DOHH2 (cell line): ENCODE measurements around the gene NPAS3.

Source experiments
- H3F3A ChIP-seq: fragments of 200-600 bp; sonication (generic), shearing (Covaris generic); 2 replicates; pipeline ENCODE4 v1.6.0; 2016; ENCODE audit warnings: antibody characterized with exemption, mild to moderate bottlenecking; ENCODE audit not compliant: control insufficient read depth, insufficient read depth
- H3K27ac ChIP-seq: fragments of 200-600 bp; sonication (generic); 2 replicates; pipeline ENCODE4 v1.5.1; 2014; ENCODE audit warnings: low read depth, mild to moderate bottlenecking, low read length, moderate library complexity
- H3K27me3 ChIP-seq: fragments of 200-600 bp; sonication (generic); 2 replicates; pipeline ENCODE4 v1.6.1; 2014; ENCODE audit warnings: mild to moderate bottlenecking, low read length, mixed read lengths; ENCODE audit not compliant: control insufficient read depth
- H3K36me3 ChIP-seq: fragments of 200-600 bp; sonication (generic); 2 replicates; pipeline ENCODE4 v1.6.1; 2014; ENCODE audit warnings: mild to moderate bottlenecking, low read length, moderate library complexity, mixed read lengths; ENCODE audit not compliant: control insufficient read depth
- H3K4me1 ChIP-seq: fragments of 200-600 bp; sonication (generic); 2 replicates; pipeline ENCODE4 v1.6.1; 2014; ENCODE audit warnings: mild to moderate bottlenecking, low read length, mixed read lengths; ENCODE audit not compliant: control insufficient read depth
- H3K4me2 ChIP-seq: fragments of 200-600 bp; sonication (generic); 2 replicates; pipeline ENCODE4 v1.6.0; 2014; ENCODE audit warnings: mild to moderate bottlenecking, low read length, moderate library complexity
- H3K4me3 ChIP-seq: fragments of 200-600 bp; sonication (generic); 2 replicates; pipeline ENCODE4 v1.5.1; 2014; ENCODE audit warnings: mild to moderate bottlenecking, low read length, mixed read lengths
- H3K79me2 ChIP-seq: fragments of 200-600 bp; sonication (generic); 2 replicates; pipeline ENCODE4 v1.6.1; 2014; ENCODE audit warnings: mild to moderate bottlenecking, low read length, mixed read lengths; ENCODE audit not compliant: control insufficient read depth
- H3K9me2 ChIP-seq: fragments of 200-600 bp; sonication (generic); replicated peaks from 2 replicates; pipeline ENCODE4 v1.6.1; 2014; ENCODE audit warnings: mild to moderate bottlenecking, low read length, mixed read lengths; ENCODE audit not compliant: control insufficient read depth
- H3K9me3 ChIP-seq: fragments of 200-600 bp; sonication (generic); 2 replicates; pipeline ENCODE4 v1.6.1; 2014; ENCODE audit warnings: antibody characterized with exemption, low read length, mixed read lengths; ENCODE audit not compliant: control insufficient read depth, insufficient read depth
- H4K20me1 ChIP-seq: fragments of 200-600 bp; sonication (generic); 2 replicates; pipeline ENCODE4 v1.6.0; 2014; ENCODE audit warnings: low read depth, mild to moderate bottlenecking, antibody characterized with exemption, low read length, moderate library complexity; ENCODE audit not compliant: control insufficient read depth, insufficient read depth
- EZH2phosphoT487 ChIP-seq: fragments of 200-600 bp; sonication (generic); IDR thresholded peaks from 2 replicates; pipeline ENCODE4 v1.6.1; 2017; ENCODE audit warnings: borderline replicate concordance, mild to moderate bottlenecking, antibody characterized with exemption, low read length, moderate library complexity, mixed read lengths
- TF ChIP-seq, protein P1 (sequence below): fragments of 200-600 bp; sonication (generic); IDR thresholded peaks from one replicate; pipeline ENCODE4 v1.5.1; 2014; ENCODE audit warnings: antibody characterized with exemption, mild to moderate bottlenecking, low read depth, low read length; ENCODE audit not compliant: poor library complexity, severe bottlenecking

Gene NPAS3

DNA sequence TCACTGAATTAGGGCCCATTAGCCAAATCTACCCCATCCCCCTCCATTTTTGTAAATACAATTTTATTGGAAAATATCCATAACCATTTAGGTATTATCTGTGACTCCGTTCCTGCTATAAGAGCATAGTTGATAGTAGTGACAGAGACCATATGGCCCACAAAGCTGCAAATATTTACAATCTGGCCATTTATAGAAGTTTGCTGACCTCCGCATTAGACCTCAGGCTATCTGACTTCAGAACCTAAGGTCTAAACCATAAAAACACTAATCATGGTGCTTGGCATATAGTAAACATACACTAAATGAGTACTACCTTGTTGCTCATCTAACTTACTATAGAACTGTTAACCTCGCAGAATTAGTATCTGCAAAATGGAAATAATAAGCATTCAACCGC lies 124.8 kb downstream of the NPAS3 start:
- Histone ChIP-seq H3K9me3 (no peaks in the 10 kb centered on the region), H3K27me3 (no peaks in the 10 kb centered on the region), H3K9me2 (no peaks in the 10 kb centered on the region), H3K4me1 (no peaks in the 10 kb centered on the region), H3K27ac (no peak overlapping the region), H3K4me3 (no peak overlapping the region), H3K4me2 (no peak overlapping the region), H3F3A (no peaks in the 10 kb centered on the region), H3K36me3 (no peaks in the 10 kb centered on the region), H4K20me1 (no peaks in the 10 kb centered on the region), H3K79me2 (no peaks in the 10 kb centered on the region)
- TF ChIP-seq EZH2phosphoT487 = no peak
- TF ChIP-seq, protein P1, sequence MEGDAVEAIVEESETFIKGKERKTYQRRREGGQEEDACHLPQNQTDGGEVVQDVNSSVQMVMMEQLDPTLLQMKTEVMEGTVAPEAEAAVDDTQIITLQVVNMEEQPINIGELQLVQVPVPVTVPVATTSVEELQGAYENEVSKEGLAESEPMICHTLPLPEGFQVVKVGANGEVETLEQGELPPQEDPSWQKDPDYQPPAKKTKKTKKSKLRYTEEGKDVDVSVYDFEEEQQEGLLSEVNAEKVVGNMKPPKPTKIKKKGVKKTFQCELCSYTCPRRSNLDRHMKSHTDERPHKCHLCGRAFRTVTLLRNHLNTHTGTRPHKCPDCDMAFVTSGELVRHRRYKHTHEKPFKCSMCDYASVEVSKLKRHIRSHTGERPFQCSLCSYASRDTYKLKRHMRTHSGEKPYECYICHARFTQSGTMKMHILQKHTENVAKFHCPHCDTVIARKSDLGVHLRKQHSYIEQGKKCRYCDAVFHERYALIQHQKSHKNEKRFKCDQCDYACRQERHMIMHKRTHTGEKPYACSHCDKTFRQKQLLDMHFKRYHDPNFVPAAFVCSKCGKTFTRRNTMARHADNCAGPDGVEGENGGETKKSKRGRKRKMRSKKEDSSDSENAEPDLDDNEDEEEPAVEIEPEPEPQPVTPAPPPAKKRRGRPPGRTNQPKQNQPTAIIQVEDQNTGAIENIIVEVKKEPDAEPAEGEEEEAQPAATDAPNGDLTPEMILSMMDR = no peak

DNA sequence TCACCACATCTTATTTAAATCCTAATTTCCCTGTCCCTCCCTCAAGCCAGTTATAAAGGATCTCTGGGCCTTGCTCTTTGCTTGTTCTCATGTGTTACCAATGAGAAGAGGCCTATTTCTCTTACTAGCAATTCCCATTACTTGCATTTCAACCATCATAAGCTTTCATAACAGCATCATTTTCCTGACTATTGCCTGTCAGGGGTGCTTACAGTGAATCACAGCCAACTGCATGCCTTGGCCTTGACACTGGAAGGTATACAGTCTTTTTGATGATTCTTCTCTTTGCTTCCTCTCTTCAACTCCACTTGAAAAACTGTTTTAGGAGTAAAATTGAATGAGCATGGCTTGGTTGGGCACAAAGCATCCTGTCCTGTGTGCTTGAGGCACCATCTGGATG lies 127.0 kb downstream of the NPAS3 start:
- no peaks in the 10 kb centered on the region for H3K4me1 ChIP-seq
- no peak overlapping the region for H3K27ac ChIP-seq
- H3F3A ChIP-seq = no peaks in the 10 kb centered on the region
- H4K20me1 ChIP-seq = no peaks in the 10 kb centered on the region
- H3K9me2 ChIP-seq = no peaks in the 10 kb centered on the region
- no peak for TF ChIP-seq EZH2phosphoT487
- TF ChIP-seq, protein P1 = no peak
- H3K79me2 ChIP-seq = no peaks in the 10 kb centered on the region
- no peaks in the 10 kb centered on the region for H3K36me3 ChIP-seq
- H3K27me3 ChIP-seq = no peaks in the 10 kb centered on the region
- H3K4me3 ChIP-seq = no peak overlapping the region
- no peak overlapping the region for H3K4me2 ChIP-seq
- no peaks in the 10 kb centered on the region for H3K9me3 ChIP-seq

DNA sequence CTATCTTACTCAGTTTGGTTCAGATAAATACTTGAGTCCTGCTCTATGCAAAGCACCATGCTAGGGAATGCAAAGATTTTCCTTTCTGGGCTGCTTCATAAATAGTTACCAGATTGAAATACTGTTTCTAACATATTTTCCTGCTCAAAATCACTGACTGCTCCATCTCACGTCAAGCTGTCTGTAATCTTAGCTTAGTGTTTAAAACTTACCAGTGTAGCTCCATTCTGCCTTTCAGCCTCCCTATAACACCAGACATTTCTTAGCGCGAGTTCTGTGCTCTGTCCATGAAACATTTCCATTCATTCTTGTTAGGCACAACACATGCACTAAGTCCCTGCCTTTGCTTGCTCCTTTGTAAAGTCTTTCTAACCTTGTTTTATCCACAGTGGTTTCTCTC lies 129.4 kb downstream of the NPAS3 start:
- no peaks in the 10 kb centered on the region for H3K27me3 ChIP-seq
- TF ChIP-seq, protein P1 = no peak
- TF ChIP-seq EZH2phosphoT487 = no peak
- no peaks in the 10 kb centered on the region for H3K9me3 ChIP-seq
- H3K9me2 ChIP-seq = no peaks in the 10 kb centered on the region
- H3K27ac ChIP-seq = no peak overlapping the region
- no peaks in the 10 kb centered on the region for H3K36me3 ChIP-seq
- H3F3A ChIP-seq = no peaks in the 10 kb centered on the region
- no peaks in the 10 kb centered on the region for H3K79me2 ChIP-seq
- no peak overlapping the region for H3K4me3 ChIP-seq
- no peaks in the 10 kb centered on the region for H3K4me1 ChIP-seq
- no peak overlapping the region for H3K4me2 ChIP-seq
- no peaks in the 10 kb centered on the region for H4K20me1 ChIP-seq

DNA sequence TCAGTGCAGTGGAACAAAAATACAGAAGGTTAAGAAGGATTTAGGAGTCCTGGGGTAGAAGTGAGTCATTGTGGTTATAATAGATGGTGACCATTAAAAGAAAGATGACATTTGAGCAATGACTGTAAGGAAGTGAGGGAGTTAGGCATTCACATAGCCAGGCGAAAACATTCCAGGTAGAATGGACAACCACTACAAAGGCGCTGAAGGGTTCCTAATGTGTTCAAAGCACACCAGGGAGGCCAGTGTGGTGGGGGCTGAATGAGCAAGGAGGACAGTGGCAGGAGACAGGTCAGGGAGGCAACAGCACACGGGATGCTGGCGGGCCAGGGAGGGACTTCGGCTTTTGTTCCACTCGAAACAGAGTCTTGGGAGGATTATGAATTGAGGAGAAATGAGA lies 129.9 kb downstream of the NPAS3 start:
- no peak overlapping the region for H3K27ac ChIP-seq
- H3K9me3 ChIP-seq = no peaks in the 10 kb centered on the region
- no peak overlapping the region for H3K4me2 ChIP-seq
- H3K79me2 ChIP-seq = no peaks in the 10 kb centered on the region
- no peaks in the 10 kb centered on the region for H3F3A ChIP-seq
- no peaks in the 10 kb centered on the region for H3K4me1 ChIP-seq
- no peaks in the 10 kb centered on the region for H4K20me1 ChIP-seq
- H3K9me2 ChIP-seq = no peaks in the 10 kb centered on the region
- no peaks in the 10 kb centered on the region for H3K27me3 ChIP-seq
- TF ChIP-seq EZH2phosphoT487 = no peak
- TF ChIP-seq, protein P1 = no peak
- H3K4me3 ChIP-seq = no peak overlapping the region
- H3K36me3 ChIP-seq = no peaks in the 10 kb centered on the region
